Upper lobe of left lung (tissue), 4 donors: Measurements from ENCODE around the gene UBE2N.
"Not testable (repeated sequence)": the region's sequence is repeated elsewhere in the genome, so short reads cannot be mapped to it uniquely, and the experiment has no call there.

Experiments used
- POLR2AphosphoS5 ChIP-seq, 2 donors: sonication (generic); formaldehyde crosslinking; IDR thresholded peaks; one replicate each; pipeline ENCODE4 v1.5.1; 2017; ENCODE audit warnings: antibody characterized with exemption in 2 of 2
- TF ChIP-seq, protein P1 (sequence below), 6 experiments: fragments of 450-650 bp in 4 of 6; fragments of 200-600 bp in 2 of 6; sonication (generic) in 2 of 6; IDR thresholded peaks; one replicate each; pipeline ENCODE4 v1.5.1; 2016 to 2019; ENCODE audit warnings: antibody characterized with exemption in 6 of 6

GRCh38 chr12:93409343-93410187 lies 32.2 kb downstream of the UBE2N start:
- TF ChIP-seq, protein P1, sequence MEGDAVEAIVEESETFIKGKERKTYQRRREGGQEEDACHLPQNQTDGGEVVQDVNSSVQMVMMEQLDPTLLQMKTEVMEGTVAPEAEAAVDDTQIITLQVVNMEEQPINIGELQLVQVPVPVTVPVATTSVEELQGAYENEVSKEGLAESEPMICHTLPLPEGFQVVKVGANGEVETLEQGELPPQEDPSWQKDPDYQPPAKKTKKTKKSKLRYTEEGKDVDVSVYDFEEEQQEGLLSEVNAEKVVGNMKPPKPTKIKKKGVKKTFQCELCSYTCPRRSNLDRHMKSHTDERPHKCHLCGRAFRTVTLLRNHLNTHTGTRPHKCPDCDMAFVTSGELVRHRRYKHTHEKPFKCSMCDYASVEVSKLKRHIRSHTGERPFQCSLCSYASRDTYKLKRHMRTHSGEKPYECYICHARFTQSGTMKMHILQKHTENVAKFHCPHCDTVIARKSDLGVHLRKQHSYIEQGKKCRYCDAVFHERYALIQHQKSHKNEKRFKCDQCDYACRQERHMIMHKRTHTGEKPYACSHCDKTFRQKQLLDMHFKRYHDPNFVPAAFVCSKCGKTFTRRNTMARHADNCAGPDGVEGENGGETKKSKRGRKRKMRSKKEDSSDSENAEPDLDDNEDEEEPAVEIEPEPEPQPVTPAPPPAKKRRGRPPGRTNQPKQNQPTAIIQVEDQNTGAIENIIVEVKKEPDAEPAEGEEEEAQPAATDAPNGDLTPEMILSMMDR (IDR thresholded peaks at IDR 0.05): not testable (repeated sequence)
- TF ChIP-seq POLR2AphosphoS5 (IDR thresholded peaks at IDR 0.05): not testable (repeated sequence)
